Gastroesophageal sphincter (tissue), 3 donors: ENCODE data around the gene FHL1.

Experiments used
- POLR2AphosphoS5 ChIP-seq: sonication (generic); formaldehyde crosslinking; IDR thresholded peaks from one replicate; pipeline ENCODE4 v1.6.1; 2017; ENCODE audit warnings: antibody characterized with exemption
- TF ChIP-seq, protein P1 (sequence below), 4 experiments: fragments of 200-600 bp in 2 of 4; fragments of 450-650 bp in 2 of 4; sonication (generic) in 1 of 4; IDR thresholded peaks; one replicate each; pipeline ENCODE4 v1.5.1; 2017 to 2019; ENCODE audit warnings: antibody characterized with exemption in 4 of 4, mild to moderate bottlenecking in 2 of 4, moderate library complexity in 2 of 4

DNA sequence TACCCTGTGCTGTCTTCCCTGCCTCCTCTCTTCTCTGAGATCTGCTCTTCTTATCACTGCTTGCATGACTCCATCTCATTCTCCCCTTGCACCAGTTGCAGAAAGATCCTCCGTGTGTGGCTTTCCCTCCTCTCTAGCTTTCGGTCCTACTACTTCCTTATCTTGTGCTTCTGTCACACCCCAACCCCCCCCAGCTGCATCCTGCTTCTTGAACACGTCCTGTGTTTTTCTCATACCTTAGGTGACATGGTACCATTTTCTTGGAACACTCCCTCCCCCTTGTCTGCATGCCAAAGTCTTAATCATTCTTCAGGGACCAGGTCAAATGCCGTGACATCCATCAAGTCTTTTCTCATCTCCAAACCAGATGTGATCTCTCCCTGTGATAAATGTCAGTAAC is 46.4 kb downstream of the FHL1 start:
- TF ChIP-seq, protein P1, sequence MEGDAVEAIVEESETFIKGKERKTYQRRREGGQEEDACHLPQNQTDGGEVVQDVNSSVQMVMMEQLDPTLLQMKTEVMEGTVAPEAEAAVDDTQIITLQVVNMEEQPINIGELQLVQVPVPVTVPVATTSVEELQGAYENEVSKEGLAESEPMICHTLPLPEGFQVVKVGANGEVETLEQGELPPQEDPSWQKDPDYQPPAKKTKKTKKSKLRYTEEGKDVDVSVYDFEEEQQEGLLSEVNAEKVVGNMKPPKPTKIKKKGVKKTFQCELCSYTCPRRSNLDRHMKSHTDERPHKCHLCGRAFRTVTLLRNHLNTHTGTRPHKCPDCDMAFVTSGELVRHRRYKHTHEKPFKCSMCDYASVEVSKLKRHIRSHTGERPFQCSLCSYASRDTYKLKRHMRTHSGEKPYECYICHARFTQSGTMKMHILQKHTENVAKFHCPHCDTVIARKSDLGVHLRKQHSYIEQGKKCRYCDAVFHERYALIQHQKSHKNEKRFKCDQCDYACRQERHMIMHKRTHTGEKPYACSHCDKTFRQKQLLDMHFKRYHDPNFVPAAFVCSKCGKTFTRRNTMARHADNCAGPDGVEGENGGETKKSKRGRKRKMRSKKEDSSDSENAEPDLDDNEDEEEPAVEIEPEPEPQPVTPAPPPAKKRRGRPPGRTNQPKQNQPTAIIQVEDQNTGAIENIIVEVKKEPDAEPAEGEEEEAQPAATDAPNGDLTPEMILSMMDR (IDR thresholded peaks at IDR 0.05) = no peak
- TF ChIP-seq POLR2AphosphoS5 = no peak
